SK-N-SH (cell line): ENCODE measurements around the gene DERA. TPM values are rescaled to one million over a fixed set of nuclear protein-coding genes. Genes with fewer than 3 reads are reported as not detected.
A peak's percentile ranks its signal among the peaks of the same experiment; 100 is the strongest.

Source experiments
- CTCF ChIA-PET: fragments of 300-600, 350-600 bp; formaldehyde crosslinking; extraction: SDS; loops from one replicate; lab custom pipeline; 2021; lab: Yijun Ruan, JAX
- POLR2A ChIA-PET: fragments of 350-600 bp; sonication (Branson Sonifier 250); formaldehyde crosslinking; extraction: SDS; loops from one replicate; lab custom pipeline; 2020; ENCODE audit warnings: antibody characterized with exemption, inconsistent platforms; lab: Yijun Ruan, JAX
- DNase-seq: peaks from one replicate; pipeline ENCODE4 v3.0.0; 2012
- H2AFZ ChIP-seq: fragments of 200-600 bp; sonication (generic); 2 replicates; pipeline ENCODE4 v1.8.1; 2016; ENCODE audit warnings: antibody characterized with exemption, mild to moderate bottlenecking, low read depth
- H3F3A ChIP-seq: fragments of 200-600 bp; sonication (generic); replicated peaks from 2 replicates; pipeline ENCODE3; 2016; ENCODE audit warnings: antibody characterized with exemption, mild to moderate bottlenecking; ENCODE audit not compliant: insufficient read depth
- H3K27ac ChIP-seq, 2 experiments: fragments of 200-500 bp in 1 of 2; fragments of 200-600 bp in 1 of 2; sonication (Bioruptor generic) in 1 of 2; sonication (generic), shearing (Covaris generic) in 1 of 2; 2 replicates each; pipeline versions ENCODE4 v1.5.1 to v1.6.1; 2014 to 2016; ENCODE audit warnings: low read depth in 2 of 2, inconsistent platforms in 1 of 2, low read length in 1 of 2, mild to moderate bottlenecking in 1 of 2, mixed read lengths in 1 of 2
- H3K27me3 ChIP-seq: fragments of 200-600 bp; sonication (generic), shearing (Covaris generic); 2 replicates; pipeline ENCODE4 v1.6.1; 2016; ENCODE audit warnings: mixed run types; ENCODE audit not compliant: insufficient read depth
- H3K36me3 ChIP-seq, 2 experiments: fragments of 200-500 bp in 1 of 2; fragments of 200-600 bp in 1 of 2; sonication (Bioruptor generic) in 1 of 2; sonication (generic) in 1 of 2; replicated peaks in 1 of 2; 2 replicates each; pipeline versions ENCODE3 to v1.5.1; 2014 to 2016; ENCODE audit warnings: low read length in 1 of 2, mild to moderate bottlenecking in 1 of 2; ENCODE audit not compliant: insufficient read depth in 2 of 2, control insufficient read depth in 1 of 2
- H3K4me1 ChIP-seq, 2 experiments: fragments of 200-500 bp in 1 of 2; fragments of 200-600 bp in 1 of 2; sonication (Bioruptor generic) in 1 of 2; sonication (generic), shearing (Covaris generic) in 1 of 2; 2 replicates each; pipeline versions ENCODE4 v1.5.1 to v1.6.1; 2014 to 2016; ENCODE audit warnings: low read depth in 1 of 2, low read length in 1 of 2, mixed run types in 1 of 2; ENCODE audit not compliant: insufficient read depth in 2 of 2, control insufficient read depth in 1 of 2
- H3K4me2 ChIP-seq: fragments of 200-600 bp; sonication (generic), shearing (Covaris generic); 2 replicates; pipeline ENCODE4 v1.6.1; 2017; ENCODE audit warnings: mixed run types
- H3K4me3 ChIP-seq, 2 experiments: fragments of 200-500 bp in 1 of 2; fragments of 200-600 bp in 1 of 2; sonication (Bioruptor generic) in 1 of 2; sonication (generic), shearing (Covaris generic) in 1 of 2; 2 replicates each; pipeline versions ENCODE4 v1.5.1 to v1.8.1; 2014 to 2016; ENCODE audit warnings: low read depth in 2 of 2, inconsistent platforms in 1 of 2, low read length in 1 of 2, mild to moderate bottlenecking in 1 of 2, mixed read lengths in 1 of 2, moderate library complexity in 1 of 2
- H3K79me2 ChIP-seq: fragments of 200-600 bp; sonication (generic); 2 replicates; pipeline ENCODE4 v1.8.1; 2017; ENCODE audit warnings: mild to moderate bottlenecking; ENCODE audit not compliant: insufficient read depth
- H3K9ac ChIP-seq: fragments of 200-600 bp; sonication (generic); 2 replicates; pipeline ENCODE4 v1.6.1; 2017; ENCODE audit warnings: mixed run types
- H3K9me2 ChIP-seq: fragments of 200-600 bp; sonication (generic); 2 replicates; pipeline ENCODE4 v1.6.1; 2017; ENCODE audit warnings: mixed run types
- H3K9me3 ChIP-seq: fragments of 200-600 bp; sonication (generic); 2 replicates; pipeline ENCODE4 v1.6.1; 2017; ENCODE audit warnings: mixed run types, mild to moderate bottlenecking, moderate library complexity
- H4K20me1 ChIP-seq: fragments of 200-600 bp; sonication (generic); 2 replicates; pipeline ENCODE4 v1.6.1; 2017; ENCODE audit warnings: mild to moderate bottlenecking, mixed run types; ENCODE audit not compliant: insufficient read depth
- CTCF ChIP-seq: fragments of 200-600 bp; sonication (generic); IDR thresholded peaks from 2 replicates; pipeline ENCODE4 v1.6.1; 2017; ENCODE audit warnings: antibody characterized with exemption, mild to moderate bottlenecking, moderate library complexity
- EP300 ChIP-seq, 2 experiments: IDR thresholded peaks; 2 replicates each; pipeline versions ENCODE4 v1.4.0 to v1.6.1; 2012; ENCODE audit warnings: borderline replicate concordance in 1 of 2, low read depth in 1 of 2, low read length in 1 of 2
- FOSL2 ChIP-seq: IDR thresholded peaks from 2 replicates; pipeline ENCODE4 v1.4.0; 2012; ENCODE audit warnings: low read depth, mild to moderate bottlenecking, moderate library complexity, borderline replicate concordance
- FOXJ3 ChIP-seq: sonication (generic); formaldehyde crosslinking; IDR thresholded peaks from 2 replicates; pipeline ENCODE4 v1.5.1; 2020; ENCODE audit warnings: mild to moderate bottlenecking, missing genetic modification reagents
- FOXM1 ChIP-seq: IDR thresholded peaks from 2 replicates; pipeline ENCODE4 v1.4.0; 2012; ENCODE audit warnings: low read depth, mild to moderate bottlenecking
- GABPA ChIP-seq: IDR thresholded peaks from 2 replicates; pipeline ENCODE4 v1.4.0; 2012; ENCODE audit warnings: low read depth, mild to moderate bottlenecking
- IRF3 ChIP-seq: fragments of 150-350 bp; IDR thresholded peaks from 2 replicates; pipeline ENCODE4 v1.6.1; 2016; ENCODE audit warnings: mild to moderate bottlenecking, low read depth, low read length
- MEF2A ChIP-seq: IDR thresholded peaks from 2 replicates; pipeline ENCODE4 v1.4.0; 2012; ENCODE audit warnings: low read depth, borderline replicate concordance
- NFIC ChIP-seq: IDR thresholded peaks from 2 replicates; pipeline ENCODE4 v1.4.0; 2012; ENCODE audit warnings: borderline replicate concordance
- PBX3 ChIP-seq: IDR thresholded peaks from 2 replicates; pipeline ENCODE4; 2012
- RAD21 ChIP-seq: IDR thresholded peaks from 2 replicates; pipeline ENCODE4 v1.6.1; 2012; ENCODE audit warnings: mild to moderate bottlenecking, low read length
- SIN3A ChIP-seq: IDR thresholded peaks from 2 replicates; pipeline ENCODE4 v1.6.1; 2012; ENCODE audit warnings: low read depth, mild to moderate bottlenecking, low read length, moderate library complexity, borderline replicate concordance
- TCF12 ChIP-seq: IDR thresholded peaks from 2 replicates; pipeline ENCODE4 v1.4.0; 2012
- TEAD4 ChIP-seq: IDR thresholded peaks from 2 replicates; pipeline ENCODE4 v1.4.0; 2012; ENCODE audit warnings: mild to moderate bottlenecking, borderline replicate concordance; ENCODE audit not compliant: insufficient read depth
- ZBTB33 ChIP-seq: IDR thresholded peaks from 2 replicates; pipeline ENCODE4 v1.4.0; 2012; ENCODE audit warnings: low read depth, borderline replicate concordance
- WGBS: methylation state at CpG from one replicate; pipeline ENCODE4 v1.1.6; 2017; ENCODE audit warnings: low lambda C conversion rate; 5-methylcytosine and 5-hydroxymethylcytosine counted together
- polyA plus RNA-seq, 3 experiments: library from polyadenylated mRNA; depleted of rRNA; stranded (reverse); fragments of >200 nt; gene quantifications; 2 replicates each; pipeline ENCODE4 v1.2.3, GENCODE V29; 2012

DERA gene
- polyA plus RNA-seq, 1 of the 3 experiments (the other 2 are of a cell fraction), result 16.6 TPM

- Histone ChIP-seq H3K4me3 (no peak overlapping the region), H3K9me2 (no peaks in the 10 kb centered on the region), H3K27me3 (no peaks in the 10 kb centered on the region), H3K9me3 (no peaks in the 10 kb centered on the region), H3K4me1 (peaks cover 0 to 7% of the 10 kb centered on the region in 2 experiments; a peak in 2 of 4 replicates), H3K4me2 (no peak overlapping the region), H3F3A (no peaks in the 10 kb centered on the region), H3K36me3 (peaks cover 0 to 8% of the 10 kb centered on the region in 2 experiments), H2AFZ (no peak overlapping the region), H3K79me2 (no peaks in the 10 kb centered on the region; the same call in 1 of the 2 replicates), H3K9ac (no peak overlapping the region), H4K20me1 (no peaks in the 10 kb centered on the region), H3K27ac (no peak overlapping the region)
- ChIA-PET CTCF (interaction anchor here (1.4 kb wide), 1 partner anchor 26 kb away, joined by 4 read pairs; no protein-coding TSS in a partner anchor), POLR2A (no interaction called here)
- DNase-seq, result no peak
- TF ChIP-seq TCF12, result no peak
- TF ChIP-seq EP300 (IDR thresholded peaks at IDR 0.05; ENCODE audit: borderline replicate concordance in 1 of 2, low read depth in 1 of 2, low read length in 1 of 2), result no peak
- no peak for TF ChIP-seq MEF2A
- no peak for TF ChIP-seq IRF3
- no peak for TF ChIP-seq TEAD4
- no peak for TF ChIP-seq PBX3
- no peak for TF ChIP-seq FOSL2
- no peak for TF ChIP-seq FOXJ3 (CRISPR knock-in tag)
- 94% methylated on average over 4 of the region's 4 CpGs for WGBS
Measured at GRCh38 chr12:15995801-15996200, 84.7 kb downstream of the DERA start.

- no peak for DNase-seq
- Histone ChIP-seq H3K79me2 (no peaks in the 10 kb centered on the region; the same call in 1 of the 2 replicates), H3K36me3 (peaks cover 0 to 8% of the 10 kb centered on the region in 2 experiments), H3K4me1 (peaks cover 0 to 7% of the 10 kb centered on the region in 2 experiments; a peak in 2 of 4 replicates), H2AFZ (no peak overlapping the region), H3K9ac (no peak overlapping the region), H3F3A (no peaks in the 10 kb centered on the region), H4K20me1 (no peaks in the 10 kb centered on the region), H3K27me3 (no peaks in the 10 kb centered on the region), H3K9me3 (no peaks in the 10 kb centered on the region), H3K4me3 (no peak overlapping the region), H3K4me2 (no peak overlapping the region), H3K9me2 (no peaks in the 10 kb centered on the region), H3K27ac (no peak overlapping the region)
- CTCF ChIA-PET, result no interaction called here
- POLR2A ChIA-PET, result no interaction called here
- TF ChIP-seq CTCF (peak; percentile 20), RAD21 (peak; percentile 41), GABPA (no peak), ZBTB33 (no peak), FOXJ3 (CRISPR knock-in tag) (no peak), FOXM1 (no peak), NFIC (no peak; the same call in 1 of the 2 replicates), SIN3A (no peak), TEAD4 (no peak)
- WGBS, result 95% methylated on average over 3 of the region's 3 CpGs
Measured at GRCh38 chr12:15996254-15996653, 85.1 kb downstream of the DERA start.
